PC-9 (cell line): Measurements from ENCODE around the gene GAS7.

ENCODE experiments used
- CTCF ChIP-seq: fragments of 200-600 bp; sonication (generic); conservative IDR thresholded peaks from 2 replicates; pipeline ENCODE4 v1.6.1; 2017; ENCODE audit warnings: mixed run types, antibody characterized with exemption, mild to moderate bottlenecking, moderate library complexity
- EZH2 ChIP-seq: fragments of 200-600 bp; sonication (generic); IDR thresholded peaks from 2 replicates; pipeline ENCODE4 v1.8.0; 2017; ENCODE audit warnings: antibody characterized with exemption, low read depth

- no peak for TF ChIP-seq CTCF
- no peak for TF ChIP-seq EZH2
Observed at GRCh38 chr17:10187456-10187855, 10.9 kb downstream of the GAS7 start.
